ENCODE data around the gene MLLT3. TPM values are rescaled to one million over a fixed set of nuclear protein-coding genes. Genes with fewer than 3 reads are reported as not detected.

Gene MLLT3
- total RNA-seq, 4 donors from 2014 or later = 29.8 to 51.0 (median 47.1) TPM

GRCh38 chr9:20640331-20641187 is 18.3 kb upstream of the MLLT3 start:
- intact Hi-C loops (cut with DNase I) = no loop called here

DNA sequence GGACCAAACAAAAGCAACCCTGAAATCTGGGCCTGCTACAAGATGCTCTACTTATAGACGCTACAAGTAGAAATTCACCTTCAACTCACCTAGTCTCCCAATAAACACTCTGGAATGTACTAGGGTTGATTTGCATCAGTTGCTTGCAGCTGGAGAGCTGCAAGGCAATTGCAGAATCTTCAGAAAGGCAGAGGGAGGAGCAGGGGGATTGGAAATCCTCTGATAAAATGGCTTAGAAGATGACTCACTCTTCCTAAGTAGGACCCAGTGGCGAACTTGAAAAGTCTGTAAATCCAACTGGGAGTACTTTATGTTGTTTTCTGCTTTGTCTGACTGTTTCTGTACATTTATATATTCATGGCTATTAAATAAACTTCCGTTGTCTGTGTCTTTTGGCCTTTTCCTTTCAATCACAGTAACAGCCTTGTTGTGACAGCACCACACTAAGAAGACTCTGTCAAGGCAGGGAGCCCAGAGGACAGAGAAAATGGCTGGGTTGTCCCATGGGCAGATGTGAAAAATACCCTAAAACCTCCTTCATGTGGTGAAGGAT is 14.7 kb upstream of the MLLT3 start:
- H3K9me3 ChIP-seq = no peaks in the 10 kb centered on the region
- no peak for DNase-seq
- intact Hi-C loops (cut with DNase I) = no loop called here
- H3K36me3 ChIP-seq = no peaks in the 10 kb centered on the region
- H3K4me3 ChIP-seq (replicated peaks in 1 of 3) = no peak overlapping the region
- H3K27ac ChIP-seq = no peak overlapping the region
- no peak for TF ChIP-seq POLR2A (IDR thresholded peaks at IDR 0.05)
- TF ChIP-seq CTCF (IDR thresholded peaks at IDR 0.05) = no peak
- WGBS, 2 donors = 83 to 91% methylated on average over 3 of the region's 3 CpGs
- peaks cover 0 to 18% of the 10 kb centered on the region in 2 donors for H3K4me1 ChIP-seq
- no peaks in the 10 kb centered on the region for H3K27me3 ChIP-seq

More at GRCh38 chr9:20640331-20641187, 18.3 kb upstream of the MLLT3 start:
- DNase-seq = peak; percentile 97 to 98
- Histone ChIP-seq H3K27me3 (no peaks in the 10 kb centered on the region), H3K4me3 (replicated peaks in 1 of 3) (no peak overlapping the region), H3K36me3 (no peaks in the 10 kb centered on the region), H3K27ac (peak overlapping the region in 1 of 3 donors; percentile 62), H3K4me1 (peaks cover 0 to 18% of the 10 kb centered on the region in 2 donors), H3K9me3 (no peaks in the 10 kb centered on the region)
- TF ChIP-seq POLR2A (IDR thresholded peaks at IDR 0.05) = no peak
- TF ChIP-seq CTCF (IDR thresholded peaks at IDR 0.05) = no peak
- WGBS, 2 donors = 58 to 69% methylated on average over 7 of the region's 7 CpGs

DNA sequence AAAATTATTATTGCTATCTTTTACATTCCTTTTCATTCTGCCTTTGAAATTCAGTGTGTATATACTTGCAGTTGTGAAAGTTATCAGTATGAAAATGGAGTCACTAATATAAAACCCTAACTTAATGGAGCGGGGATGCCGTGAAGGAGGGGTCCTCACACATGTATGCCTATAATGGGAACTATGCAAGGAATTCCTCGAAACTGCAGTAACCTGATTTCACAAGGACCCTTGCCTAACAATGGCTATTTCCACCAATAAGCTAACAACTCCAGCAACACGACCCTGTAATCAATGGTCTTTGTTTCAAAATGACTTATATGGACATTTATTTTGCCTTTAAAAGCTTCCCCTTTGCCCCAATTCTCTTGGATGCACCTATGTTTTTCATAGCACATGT is 12.6 kb upstream of the MLLT3 start:
- TF ChIP-seq CTCF (IDR thresholded peaks at IDR 0.05) (no peak), POLR2A (IDR thresholded peaks at IDR 0.05) (no peak)
- WGBS, 2 donors = 77 to 84% methylated on average over 4 of the region's 4 CpGs

GRCh38 chr9:20632705-20633104 is 10.4 kb upstream of the MLLT3 start:
- Histone ChIP-seq H3K27ac (no peak overlapping the region), H3K4me1 (peaks cover 0 to 6% of the 10 kb centered on the region in 2 donors), H3K27me3 (no peaks in the 10 kb centered on the region), H3K9me3 (no peaks in the 10 kb centered on the region), H3K36me3 (no peaks in the 10 kb centered on the region), H3K4me3 (replicated peaks in 1 of 3) (no peak overlapping the region)
- TF ChIP-seq CTCF (IDR thresholded peaks at IDR 0.05) = no peak
- TF ChIP-seq POLR2A (IDR thresholded peaks at IDR 0.05) = no peak
- DNase-seq = no peak
- 68 to 72% methylated on average over 2 of the region's 2 CpGs for WGBS, 2 donors
- intact Hi-C loops (cut with DNase I) = no loop called here

More for the DNA sequence above, 12.6 kb upstream of the MLLT3 start:
- DNase-seq = no peak
- Histone ChIP-seq H3K27ac (no peak overlapping the region), H3K36me3 (no peaks in the 10 kb centered on the region), H3K27me3 (no peaks in the 10 kb centered on the region), H3K4me1 (peaks cover 0 to 13% of the 10 kb centered on the region in 2 donors), H3K4me3 (replicated peaks in 1 of 3) (no peak overlapping the region), H3K9me3 (no peaks in the 10 kb centered on the region)
- intact Hi-C loops (cut with DNase I) = no loop called here

All from thyroid gland (tissue), 4 donors.